ENCODE measurements around the gene CGREF1. TPM values are rescaled to one million over a fixed set of nuclear protein-coding genes. Genes with fewer than 3 reads are reported as not detected.

Gene CGREF1
- total and polyA plus RNA-seq, 4 donors = 0.98 to 16.1 (median 11.7) TPM

DNA sequence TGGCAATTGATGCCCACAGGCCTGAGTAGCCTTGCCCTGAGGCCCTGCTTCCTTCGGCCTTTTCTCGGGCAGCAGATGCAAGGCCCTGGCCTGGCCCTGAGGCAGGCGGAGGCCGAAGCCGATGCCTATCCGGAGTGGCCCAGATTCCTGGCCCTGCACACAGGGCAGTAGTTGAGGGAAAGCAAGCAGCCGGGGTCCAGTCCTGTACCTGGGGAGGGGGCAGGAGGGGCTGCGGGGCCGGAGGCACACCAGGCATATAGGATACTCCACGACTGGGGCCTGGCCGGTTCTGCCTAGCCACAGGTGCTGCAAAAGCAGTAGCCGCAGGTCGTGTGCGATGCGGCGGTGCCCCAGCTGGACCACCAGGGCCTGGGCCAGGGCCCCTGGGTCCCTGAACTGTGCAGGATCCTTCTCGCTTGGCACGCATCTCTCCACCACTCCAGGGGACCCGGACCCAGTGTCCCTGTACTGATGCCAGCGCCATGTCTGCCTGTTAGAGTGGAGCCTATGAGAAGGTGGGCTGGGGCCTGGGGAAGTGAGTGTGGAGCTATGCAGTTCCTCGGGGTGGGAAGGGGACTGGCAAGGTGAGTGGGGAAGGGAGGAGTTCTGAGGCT, 18.5 kb upstream of the CGREF1 start:
- Histone ChIP-seq H3K9me3 (ENCODE audit: control insufficient read depth in 4 of 4, low read length in 3 of 4) (no peaks in the 10 kb centered on the region), H3K9ac (ENCODE audit: low read depth in 1 of 2, low read length in 2 of 2) (no peak overlapping the region), H3K4me3 (ENCODE audit: low read depth in 1 of 3, low read length in 3 of 3) (no peak overlapping the region), H3K4me1 (ENCODE audit: control insufficient read depth in 4 of 4, insufficient read depth in 4 of 4, low read length in 3 of 4) (peaks cover 3 to 12% (median 10%) of the 10 kb centered on the region in 4 donors), H3K36me3 (ENCODE audit: control insufficient read depth in 4 of 4, insufficient read depth in 3 of 4, low read depth in 1 of 4, low read length in 3 of 4) (peaks cover 0 to 3% (median 3%) of the 10 kb centered on the region in 4 donors), H3K27ac (ENCODE audit: low read depth in 1 of 2, low read length in 2 of 2) (no peak overlapping the region), H3K27me3 (ENCODE audit: control insufficient read depth in 4 of 4, insufficient read depth in 4 of 4, low read length in 3 of 4) (no peaks in the 10 kb centered on the region)
- TF ChIP-seq YY1 (IDR thresholded peaks at IDR 0.05) = no peak
- TF ChIP-seq HNF4A (conservative IDR thresholded peaks at IDR 0.05) = no peak
- no peak for TF ChIP-seq RXRA (IDR thresholded peaks at IDR 0.05)
- WGBS = 95% methylated on average over 21 of the region's 21 CpGs
- no peak for DNase-seq (ENCODE audit: low spot score)

DNA sequence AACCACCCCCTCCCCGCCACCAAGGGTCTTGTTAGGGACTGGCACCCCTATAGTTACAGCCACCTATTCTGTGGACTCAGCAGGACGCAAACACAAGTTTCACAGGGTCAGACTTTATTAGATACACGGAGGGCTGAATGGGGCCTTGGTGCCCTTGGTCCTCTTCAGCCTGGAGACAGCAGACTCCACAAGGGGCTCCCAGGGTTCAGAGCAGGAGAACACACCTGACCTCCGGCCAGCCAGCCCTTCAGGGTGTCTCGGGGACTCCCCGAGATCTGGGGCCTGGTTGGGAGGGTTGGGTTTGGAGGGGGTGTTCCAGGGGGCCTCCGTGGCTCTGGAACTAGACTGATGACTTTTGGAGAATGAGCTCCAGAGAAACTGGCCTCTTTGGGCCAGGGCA, 17.8 kb upstream of the CGREF1 start:
- WGBS = 97% methylated on average over 7 of the region's 7 CpGs
- H3K27ac ChIP-seq (ENCODE audit: low read depth in 1 of 2, low read length in 2 of 2) = no peak overlapping the region
- H3K9ac ChIP-seq (ENCODE audit: low read depth in 1 of 2, low read length in 2 of 2) = no peak overlapping the region
- no peak for TF ChIP-seq FOXA1 (IDR thresholded peaks at IDR 0.05)
- TF ChIP-seq, protein P1, sequence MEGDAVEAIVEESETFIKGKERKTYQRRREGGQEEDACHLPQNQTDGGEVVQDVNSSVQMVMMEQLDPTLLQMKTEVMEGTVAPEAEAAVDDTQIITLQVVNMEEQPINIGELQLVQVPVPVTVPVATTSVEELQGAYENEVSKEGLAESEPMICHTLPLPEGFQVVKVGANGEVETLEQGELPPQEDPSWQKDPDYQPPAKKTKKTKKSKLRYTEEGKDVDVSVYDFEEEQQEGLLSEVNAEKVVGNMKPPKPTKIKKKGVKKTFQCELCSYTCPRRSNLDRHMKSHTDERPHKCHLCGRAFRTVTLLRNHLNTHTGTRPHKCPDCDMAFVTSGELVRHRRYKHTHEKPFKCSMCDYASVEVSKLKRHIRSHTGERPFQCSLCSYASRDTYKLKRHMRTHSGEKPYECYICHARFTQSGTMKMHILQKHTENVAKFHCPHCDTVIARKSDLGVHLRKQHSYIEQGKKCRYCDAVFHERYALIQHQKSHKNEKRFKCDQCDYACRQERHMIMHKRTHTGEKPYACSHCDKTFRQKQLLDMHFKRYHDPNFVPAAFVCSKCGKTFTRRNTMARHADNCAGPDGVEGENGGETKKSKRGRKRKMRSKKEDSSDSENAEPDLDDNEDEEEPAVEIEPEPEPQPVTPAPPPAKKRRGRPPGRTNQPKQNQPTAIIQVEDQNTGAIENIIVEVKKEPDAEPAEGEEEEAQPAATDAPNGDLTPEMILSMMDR (IDR thresholded peaks at IDR 0.05; ENCODE audit: low read depth, low read length, missing input control) = no peak
- TF ChIP-seq, protein P2, sequence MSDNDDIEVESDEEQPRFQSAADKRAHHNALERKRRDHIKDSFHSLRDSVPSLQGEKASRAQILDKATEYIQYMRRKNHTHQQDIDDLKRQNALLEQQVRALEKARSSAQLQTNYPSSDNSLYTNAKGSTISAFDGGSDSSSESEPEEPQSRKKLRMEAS (IDR thresholded peaks at IDR 0.05) = no peak
- TF ChIP-seq YY1 (IDR thresholded peaks at IDR 0.05) = no peak
- no peak for TF ChIP-seq EGR1 (IDR thresholded peaks at IDR 0.05; ENCODE audit: low read depth in 2 of 2)
- TF ChIP-seq, protein P3, sequence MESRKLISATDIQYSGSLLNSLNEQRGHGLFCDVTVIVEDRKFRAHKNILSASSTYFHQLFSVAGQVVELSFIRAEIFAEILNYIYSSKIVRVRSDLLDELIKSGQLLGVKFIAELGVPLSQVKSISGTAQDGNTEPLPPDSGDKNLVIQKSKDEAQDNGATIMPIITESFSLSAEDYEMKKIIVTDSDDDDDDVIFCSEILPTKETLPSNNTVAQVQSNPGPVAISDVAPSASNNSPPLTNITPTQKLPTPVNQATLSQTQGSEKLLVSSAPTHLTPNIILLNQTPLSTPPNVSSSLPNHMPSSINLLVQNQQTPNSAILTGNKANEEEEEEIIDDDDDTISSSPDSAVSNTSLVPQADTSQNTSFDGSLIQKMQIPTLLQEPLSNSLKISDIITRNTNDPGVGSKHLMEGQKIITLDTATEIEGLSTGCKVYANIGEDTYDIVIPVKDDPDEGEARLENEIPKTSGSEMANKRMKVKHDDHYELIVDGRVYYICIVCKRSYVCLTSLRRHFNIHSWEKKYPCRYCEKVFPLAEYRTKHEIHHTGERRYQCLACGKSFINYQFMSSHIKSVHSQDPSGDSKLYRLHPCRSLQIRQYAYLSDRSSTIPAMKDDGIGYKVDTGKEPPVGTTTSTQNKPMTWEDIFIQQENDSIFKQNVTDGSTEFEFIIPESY (IDR thresholded peaks at IDR 0.05) = no peak
- no peak for TF ChIP-seq RXRA (IDR thresholded peaks at IDR 0.05)
- no peaks in the 10 kb centered on the region for H3K9me3 ChIP-seq (ENCODE audit: control insufficient read depth in 4 of 4, low read length in 3 of 4)
- no peak overlapping the region for H3K4me3 ChIP-seq (ENCODE audit: low read depth in 1 of 3, low read length in 3 of 3)
- DNase-seq (ENCODE audit: low spot score) = no peak
- H3K4me1 ChIP-seq (ENCODE audit: control insufficient read depth in 4 of 4, insufficient read depth in 4 of 4, low read length in 3 of 4) = peaks cover 3 to 12% (median 10%) of the 10 kb centered on the region in 4 donors
- H3K36me3 ChIP-seq (ENCODE audit: control insufficient read depth in 4 of 4, insufficient read depth in 3 of 4, low read depth in 1 of 4, low read length in 3 of 4) = peaks cover 2 to 10% (median 8%) of the 10 kb centered on the region in 4 donors
- H3K27me3 ChIP-seq (ENCODE audit: control insufficient read depth in 4 of 4, insufficient read depth in 4 of 4, low read length in 3 of 4) = no peaks in the 10 kb centered on the region

DNA sequence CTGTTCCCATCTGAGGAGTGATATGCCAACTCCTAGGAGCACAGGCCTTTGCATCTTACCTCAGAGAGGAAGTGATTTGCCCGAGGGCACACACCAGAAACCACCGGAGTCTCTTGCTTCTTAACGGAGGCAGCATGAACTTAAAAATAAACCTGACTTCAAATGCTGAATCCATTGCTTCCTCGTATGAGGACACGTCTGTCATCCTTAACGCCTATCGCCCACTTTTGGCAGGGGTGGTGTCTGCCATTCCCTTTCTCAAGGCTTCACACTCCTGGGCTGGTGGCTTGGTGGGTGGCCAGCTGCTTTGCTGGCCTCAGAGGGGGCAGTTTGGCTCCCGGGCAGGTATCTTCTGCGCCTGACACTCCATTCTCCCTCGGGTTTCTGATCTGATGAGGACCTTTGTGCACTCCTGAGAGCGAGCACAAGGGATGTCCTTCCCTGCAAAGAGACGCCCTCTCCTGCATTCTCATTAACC, 16.6 kb upstream of the CGREF1 start:
- TF ChIP-seq RAD21 (IDR thresholded peaks at IDR 0.05) (no peak), NR2F2 (IDR thresholded peaks at IDR 0.05) (no peak), JUND (IDR thresholded peaks at IDR 0.05) (no peak), FOXA1 (IDR thresholded peaks at IDR 0.05) (no peak), YY1 (IDR thresholded peaks at IDR 0.05) (no peak), HNF4A (conservative IDR thresholded peaks at IDR 0.05) (no peak), EGR1 (IDR thresholded peaks at IDR 0.05; ENCODE audit: low read depth in 2 of 2) (no peak)
- TF ChIP-seq, protein P3 (IDR thresholded peaks at IDR 0.05) = no peak
- TF ChIP-seq, protein P4, sequence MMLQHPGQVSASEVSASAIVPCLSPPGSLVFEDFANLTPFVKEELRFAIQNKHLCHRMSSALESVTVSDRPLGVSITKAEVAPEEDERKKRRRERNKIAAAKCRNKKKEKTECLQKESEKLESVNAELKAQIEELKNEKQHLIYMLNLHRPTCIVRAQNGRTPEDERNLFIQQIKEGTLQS (IDR thresholded peaks at IDR 0.05) = no peak
- TF ChIP-seq, protein P2 (IDR thresholded peaks at IDR 0.05) = no peak
- H3K27ac ChIP-seq (ENCODE audit: low read depth in 1 of 2, low read length in 2 of 2) = no peak overlapping the region
- H3K9me3 ChIP-seq (ENCODE audit: control insufficient read depth in 4 of 4, low read length in 3 of 4) = no peaks in the 10 kb centered on the region
- H3K9ac ChIP-seq (ENCODE audit: low read depth in 1 of 2, low read length in 2 of 2) = no peak overlapping the region
- no peak for DNase-seq (ENCODE audit: low spot score)
- peaks cover 10 to 20% (median 16%) of the 10 kb centered on the region in 4 donors for H3K36me3 ChIP-seq (ENCODE audit: control insufficient read depth in 4 of 4, insufficient read depth in 3 of 4, low read depth in 1 of 4, low read length in 3 of 4)
- 91% methylated on average over 12 of the region's 12 CpGs for WGBS
- no peak overlapping the region for H3K4me3 ChIP-seq (ENCODE audit: low read depth in 1 of 3, low read length in 3 of 3)
- peaks cover 3 to 12% (median 10%) of the 10 kb centered on the region in 4 donors for H3K4me1 ChIP-seq (ENCODE audit: control insufficient read depth in 4 of 4, insufficient read depth in 4 of 4, low read length in 3 of 4)
- H3K27me3 ChIP-seq (ENCODE audit: control insufficient read depth in 4 of 4, insufficient read depth in 4 of 4, low read length in 3 of 4) = no peaks in the 10 kb centered on the region
